ENCODE measurements around the gene KLK5.

- TF ChIP-seq POLR2AphosphoS5 (IDR thresholded peaks at IDR 0.05; ENCODE audit: low read depth, low read length) (no peak), POLR2A (IDR thresholded peaks at IDR 0.05; ENCODE audit: low read depth, low read length) (no peak), TAF1 (IDR thresholded peaks at IDR 0.05; ENCODE audit: low read depth, low read length) (no peak), SPI1 (IDR thresholded peaks at IDR 0.05; ENCODE audit: low read depth, low read length) (no peak), POU2F2 (IDR thresholded peaks at IDR 0.05; ENCODE audit: low read depth, low read length) (no peak)
These were observed 4.7 kb upstream of the KLK5 start for GRCh38 chr19:50957587-50957986.

Measured in GM12891 (cell line).